ENCODE results near the gene C10orf71. TPM values are rescaled to one million over a fixed set of nuclear protein-coding genes. Genes with fewer than 3 reads are reported as not detected.

Gene C10orf71
- total and polyA plus RNA-seq, 2 of the 8 experiments (the other 6 are each of a cell fraction or from before 2014, with no cell fraction given): not detected

DNA sequence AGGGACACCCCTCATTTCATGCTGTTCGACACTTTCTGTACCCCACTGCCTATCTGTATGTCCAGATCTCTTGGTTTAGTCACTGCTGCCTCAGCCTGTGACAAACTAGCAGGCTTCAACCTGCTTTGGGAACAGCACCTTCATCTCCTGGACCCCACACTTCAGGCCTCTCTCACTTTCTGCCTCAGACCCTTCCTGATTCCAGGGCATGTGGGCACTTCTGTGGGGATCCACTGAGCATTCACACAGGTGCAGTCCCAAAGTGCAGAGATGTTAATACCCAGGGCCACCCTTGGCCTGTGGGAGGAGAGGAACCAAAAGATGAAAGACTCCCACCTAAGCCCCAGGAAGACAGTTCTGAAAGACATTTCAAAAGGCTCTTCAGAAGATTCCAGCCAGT, 29.4 kb upstream of the C10orf71 start:
- H4K91ac ChIP-seq (replicated peaks; ENCODE audit: insufficient read length, low read length): no peak overlapping the region
- H3K23me2 ChIP-seq (ENCODE audit: low read depth, low read length): no peaks in the 10 kb centered on the region
- H2AFZ ChIP-seq (ENCODE audit: low read length): no peak overlapping the region
- H3K79me1 ChIP-seq (ENCODE audit: low read depth, low read length): no peaks in the 10 kb centered on the region
- ChIA-PET CTCF (ENCODE audit: partially characterized antibody) (no interaction called here), POLR2A (ENCODE audit: partially characterized antibody) (no interaction called here)
- no peak overlapping the region for H3K56ac ChIP-seq (replicated peaks; ENCODE audit: insufficient read length, low read depth, low read length)
- H2BK12ac ChIP-seq (ENCODE audit: low read depth, low read length): no peak overlapping the region
- H3K4ac ChIP-seq (replicated peaks; ENCODE audit: insufficient read length, low read depth, low read length): no peak overlapping the region
- H2BK15ac ChIP-seq (ENCODE audit: low read length): no peak overlapping the region
- H2AK5ac ChIP-seq (ENCODE audit: low read depth, low read length): no peak overlapping the region
- no peak overlapping the region for H3K4me3 ChIP-seq (ENCODE audit: extremely low read depth in 1 of 4, insufficient read depth in 2 of 4, low read depth in 3 of 4, low read length in 4 of 4)
- no peak overlapping the region for H3K9ac ChIP-seq (replicated peaks in 1 of 4; ENCODE audit: extremely low read depth in 1 of 4, low read depth in 3 of 4, low read length in 3 of 4)
- no peaks in the 10 kb centered on the region for H3K36me3 ChIP-seq (ENCODE audit: control insufficient read depth in 2 of 4, insufficient read depth in 4 of 4, low read length in 3 of 4)
- no peak overlapping the region for H2BK20ac ChIP-seq (ENCODE audit: low read length)
- no peak overlapping the region for H3K18ac ChIP-seq (ENCODE audit: extremely low read depth, low read length)
- no peak overlapping the region for H3K27ac ChIP-seq (ENCODE audit: low read depth, low read length)
- H4K20me1 ChIP-seq (replicated peaks in 1 of 2; ENCODE audit: control insufficient read depth in 1 of 2, insufficient read depth in 2 of 2, low read length in 2 of 2): no peaks in the 10 kb centered on the region
- no peaks in the 10 kb centered on the region; a peak in 2 of 7 replicates for H3K27me3 ChIP-seq (replicated peaks in 1 of 4; ENCODE audit: control insufficient read depth in 3 of 4, extremely low read depth in 1 of 4, insufficient read depth in 3 of 4, low read length in 3 of 4)
- DNase-seq (ENCODE audit: low read depth in 1 of 2, low spot score in 2 of 2): no peak
- no peak overlapping the region for H3K14ac ChIP-seq (ENCODE audit: insufficient read length)
- H3K4me1 ChIP-seq (replicated peaks in 1 of 4; ENCODE audit: control insufficient read depth in 3 of 4, insufficient read depth in 4 of 4, low read length in 3 of 4): no peaks in the 10 kb centered on the region
- TF ChIP-seq EZH2 (IDR thresholded peaks at IDR 0.05; ENCODE audit: low read depth, low read length, severe bottlenecking): no peak
- TF ChIP-seq YY1 (IDR thresholded peaks at IDR 0.05; ENCODE audit: low read depth, low read length): no peak
- no peak for TF ChIP-seq SIRT6 (IDR thresholded peaks at IDR 0.05; ENCODE audit: low read length)
- no peak for TF ChIP-seq JUN (IDR thresholded peaks at IDR 0.05; ENCODE audit: low read depth, low read length)
- TF ChIP-seq SP1 (IDR thresholded peaks at IDR 0.05; ENCODE audit: low read depth, low read length): no peak
- H3K4me2 ChIP-seq (ENCODE audit: insufficient read depth in 1 of 2, low read depth in 2 of 2, low read length in 2 of 2): no peak overlapping the region
- H2BK5ac ChIP-seq (ENCODE audit: low read depth, low read length): no peak overlapping the region
- H2BK120ac ChIP-seq (replicated peaks; ENCODE audit: low read depth, low read length): no peak overlapping the region
- no peaks in the 10 kb centered on the region for H3K79me2 ChIP-seq (ENCODE audit: control insufficient read depth in 1 of 2, insufficient read depth in 2 of 2, low read length in 2 of 2)
- no peak overlapping the region for H3K23ac ChIP-seq (ENCODE audit: insufficient read length)
- FAIRE-seq: no peak
- H4K5ac ChIP-seq (ENCODE audit: insufficient read length, low read depth, low read length): no peak overlapping the region
- peaks cover 0 to 3% of the 10 kb centered on the region in 2 experiments; a peak in 1 of 4 replicates for H3K9me3 ChIP-seq (ENCODE audit: insufficient read depth in 2 of 2, low read depth in 1 of 2, low read length in 1 of 2)
- no peak overlapping the region for H4K8ac ChIP-seq (ENCODE audit: extremely low read depth, insufficient read depth, low read length)
- 94% methylated on average over 1 of the region's 1 CpG; no CpG with 5 or more reads in 1 of the 2 experiments for WGBS, 2 experiments (ENCODE audit: extremely low coverage in 1 of 2, insufficient coverage in 1 of 2, insufficient read length in 1 of 2, insufficient replicate concordance in 2 of 2, low coverage in 1 of 2, low lambda C conversion rate in 2 of 2, missing lambda C conversion rate in 1 of 2)
